K562 (cell line): ENCODE measurements around the gene LMTK2. TPM values are rescaled to one million over a fixed set of nuclear protein-coding genes. Genes with fewer than 3 reads are reported as not detected.

Source experiments
- CHD2 ChIP-seq: IDR thresholded peaks from 2 replicates; pipeline ENCODE4 v1.6.1; 2011; ENCODE audit warnings: low read depth, low read length
- HIVEP1 ChIP-seq: fragments of 250-450 bp; sonication (Bioruptor Pico); IDR thresholded peaks from 2 replicates; pipeline ENCODE4 v1.4.0; 2020; ENCODE audit warnings: mild to moderate bottlenecking
- KDM4B ChIP-seq, 2 experiments: fragments of 450-650 bp in 1 of 2; sonication (generic) in 1 of 2; IDR thresholded peaks; 2 replicates each; pipeline ENCODE4 v1.6.1; 2016 to 2017; ENCODE audit warnings: borderline replicate concordance in 2 of 2, antibody characterized with exemption in 1 of 2, low read depth in 1 of 2, mild to moderate bottlenecking in 1 of 2
- SOX6 ChIP-seq: fragments of 450-650 bp; IDR thresholded peaks from 2 replicates; pipeline ENCODE4 v1.6.1; 2014; ENCODE audit warnings: mild to moderate bottlenecking
- ZNF444 ChIP-seq: fragments of 250-450 bp; sonication (Bioruptor Pico); IDR thresholded peaks from 2 replicates; pipeline ENCODE4 v1.4.0; 2020; ENCODE audit warnings: mild to moderate bottlenecking, moderate library complexity
- polyA plus RNA-seq, 8 experiments: library from polyadenylated mRNA; depleted of rRNA in 4 of 8; stranded (reverse) in 5 of 8; unstranded in 3 of 8; fragments of >200 nt; fragmentation: Nextera tagmentation in 2 of 8; fragmentation: Illumina TruSeq in 1 of 8; extraction: Ambion mirVana in 2 of 8; extraction: Trizol in 1 of 8; gene quantifications; 2 replicates each; pipeline versions ENCODE4 v1.2.1 to v1.2.3, GENCODE V29; 2011 to 2014; ENCODE audit warnings: inconsistent platforms in 1 of 8, missing spikeins in 1 of 8
- total RNA-seq, 7 experiments: library from RNA; depleted of rRNA in 6 of 7; stranded (reverse); fragments of >200 nt in 6 of 7; fragmentation: Illumina TruSeq in 2 of 7; extraction: Trizol in 2 of 7; gene quantifications; 2 replicates each; pipeline versions ENCODE4 v1.2.1 to v1.2.3, GENCODE V29; 2011 to 2021; ENCODE audit warnings: low replicate concordance in 1 of 7
- TF ChIP-seq, protein P1 (sequence below): fragments of 250-450 bp; sonication (Bioruptor Pico); IDR thresholded peaks from 2 replicates; pipeline ENCODE4 v1.8.0; 2021; ENCODE audit warnings: moderate library complexity, mild to moderate bottlenecking, inconsistent platforms
- TF ChIP-seq, protein P2 (sequence below), 2 experiments: fragments of 450-650 bp; IDR thresholded peaks; 2 replicates each; pipeline ENCODE4 v1.6.1; 2016

Gene LMTK2
- total and polyA plus RNA-seq, 9 of the 15 experiments (the other 6 are each of a cell fraction or from before 2014, with no cell fraction given): 0.78 to 16.4 (median 6.3) TPM

DNA sequence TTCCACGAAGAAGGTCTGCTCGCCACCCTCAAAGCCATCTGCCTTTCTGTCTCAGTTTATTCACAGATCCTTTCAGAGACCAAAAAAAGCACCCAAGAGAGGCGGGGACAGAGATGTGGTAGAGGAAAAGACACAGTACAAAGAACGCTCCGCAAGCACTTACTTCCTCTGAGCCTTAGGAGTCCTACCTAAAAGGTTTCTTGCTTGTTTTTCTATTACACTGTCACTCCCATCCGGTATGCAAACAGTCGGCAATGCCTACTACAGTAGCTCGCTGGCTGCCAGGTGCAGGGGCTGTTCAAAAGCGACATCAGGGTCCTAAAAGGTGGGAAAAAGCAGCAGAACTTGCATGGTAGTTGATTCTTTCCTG lies 144.6 kb downstream of the LMTK2 start (continued):
- TF ChIP-seq KDM4B (IDR thresholded peaks at IDR 0.05; ENCODE audit: borderline replicate concordance in 2 of 2, low read depth in 1 of 2) (no peak), HIVEP1 (CRISPR knock-in tag) (no peak), SOX6 (no peak), ZNF444 (no peak), CHD2 (no peak)
- TF ChIP-seq, protein P1, sequence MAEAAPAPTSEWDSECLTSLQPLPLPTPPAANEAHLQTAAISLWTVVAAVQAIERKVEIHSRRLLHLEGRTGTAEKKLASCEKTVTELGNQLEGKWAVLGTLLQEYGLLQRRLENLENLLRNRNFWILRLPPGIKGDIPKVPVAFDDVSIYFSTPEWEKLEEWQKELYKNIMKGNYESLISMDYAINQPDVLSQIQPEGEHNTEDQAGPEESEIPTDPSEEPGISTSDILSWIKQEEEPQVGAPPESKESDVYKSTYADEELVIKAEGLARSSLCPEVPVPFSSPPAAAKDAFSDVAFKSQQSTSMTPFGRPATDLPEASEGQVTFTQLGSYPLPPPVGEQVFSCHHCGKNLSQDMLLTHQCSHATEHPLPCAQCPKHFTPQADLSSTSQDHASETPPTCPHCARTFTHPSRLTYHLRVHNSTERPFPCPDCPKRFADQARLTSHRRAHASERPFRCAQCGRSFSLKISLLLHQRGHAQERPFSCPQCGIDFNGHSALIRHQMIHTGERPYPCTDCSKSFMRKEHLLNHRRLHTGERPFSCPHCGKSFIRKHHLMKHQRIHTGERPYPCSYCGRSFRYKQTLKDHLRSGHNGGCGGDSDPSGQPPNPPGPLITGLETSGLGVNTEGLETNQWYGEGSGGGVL (CRISPR knock-in tag): no peak
- TF ChIP-seq, protein P2, sequence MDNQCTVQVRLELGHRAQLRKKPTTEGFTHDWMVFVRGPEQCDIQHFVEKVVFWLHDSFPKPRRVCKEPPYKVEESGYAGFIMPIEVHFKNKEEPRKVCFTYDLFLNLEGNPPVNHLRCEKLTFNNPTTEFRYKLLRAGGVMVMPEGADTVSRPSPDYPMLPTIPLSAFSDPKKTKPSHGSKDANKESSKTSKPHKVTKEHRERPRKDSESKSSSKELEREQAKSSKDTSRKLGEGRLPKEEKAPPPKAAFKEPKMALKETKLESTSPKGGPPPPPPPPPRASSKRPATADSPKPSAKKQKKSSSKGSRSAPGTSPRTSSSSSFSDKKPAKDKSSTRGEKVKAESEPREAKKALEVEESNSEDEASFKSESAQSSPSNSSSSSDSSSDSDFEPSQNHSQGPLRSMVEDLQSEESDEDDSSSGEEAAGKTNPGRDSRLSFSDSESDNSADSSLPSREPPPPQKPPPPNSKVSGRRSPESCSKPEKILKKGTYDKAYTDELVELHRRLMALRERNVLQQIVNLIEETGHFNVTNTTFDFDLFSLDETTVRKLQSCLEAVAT (IDR thresholded peaks at IDR 0.05): no peak
- TF ChIP-seq, all 486 proteins: peak for 0
